NCI-H1105 treated with DMSO at 0.1 percent for 48 hours (cell line): Measurements from ENCODE around the gene OR4E2.
"Not testable (repeated sequence)": the region's sequence is repeated elsewhere in the genome, so short reads cannot be mapped to it uniquely, and the experiment has no call there.

Experiments
- DNase-seq: peaks from one replicate; lab custom pipeline; 2025; lab: John Stamatoyannopoulos, UW

OR4E2 gene

DNA sequence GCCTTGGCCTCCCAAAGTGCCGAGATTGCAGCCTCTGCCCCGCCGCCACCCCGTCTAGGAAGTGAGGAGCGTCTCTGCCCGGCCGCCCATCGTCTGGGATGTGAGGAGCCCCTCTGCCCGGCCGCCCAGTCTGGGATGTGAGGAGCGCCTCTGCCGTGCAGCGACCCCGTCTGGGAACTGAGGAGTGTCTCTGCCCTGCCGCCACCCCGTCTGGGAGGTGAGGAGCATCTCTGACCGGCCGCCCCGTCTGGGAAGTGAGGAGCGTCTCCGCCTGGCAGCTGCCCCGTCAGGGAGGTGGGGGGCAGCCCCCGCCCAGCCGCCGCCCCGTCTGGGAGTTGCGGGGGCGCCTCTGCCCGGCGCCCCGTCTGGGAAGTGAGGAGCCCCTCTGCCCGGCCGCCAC is 44.0 kb downstream of the OR4E2 start:
- DNase-seq: not testable (repeated sequence)

DNA sequence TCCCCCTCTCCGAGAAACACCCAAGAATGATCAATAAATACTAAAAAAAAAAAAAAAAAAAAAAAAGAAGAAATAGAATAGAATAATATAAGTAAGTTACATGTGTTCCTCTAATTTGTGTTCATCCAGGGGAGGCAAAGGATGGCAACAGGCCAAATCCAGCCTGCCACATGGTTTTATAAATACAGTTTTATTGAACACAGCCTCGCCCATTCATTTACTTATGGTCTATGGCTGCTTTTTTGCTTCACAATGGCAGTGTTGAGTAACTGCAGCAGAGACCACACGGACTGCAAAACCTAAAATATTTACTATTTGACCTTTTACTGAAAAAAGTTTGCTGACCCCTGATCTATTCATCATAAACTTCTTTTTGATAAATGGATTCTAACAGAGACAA is 44.9 kb downstream of the OR4E2 start:
- DNase-seq: not testable (repeated sequence)

DNA sequence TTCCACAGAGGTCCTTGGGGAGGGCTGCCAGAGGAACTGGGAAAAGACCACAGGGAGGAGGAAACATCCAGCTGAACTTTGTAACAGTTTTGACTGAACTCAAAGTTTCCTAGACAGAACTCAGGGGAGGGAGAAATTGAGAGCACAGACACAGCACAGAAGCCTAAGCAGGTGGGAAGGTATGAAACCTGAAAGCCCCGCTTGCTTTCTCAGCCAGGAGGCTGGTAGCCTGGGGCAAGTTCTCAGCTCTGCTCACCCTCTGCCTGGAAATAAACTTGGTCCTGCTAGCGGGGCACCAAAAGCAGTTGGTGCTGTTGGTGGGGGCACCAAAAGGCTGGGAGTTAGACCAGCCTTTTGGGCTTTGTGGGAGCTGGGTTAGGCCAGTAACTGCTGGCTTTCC is 45.9 kb downstream of the OR4E2 start:
- no peak for DNase-seq

DNA sequence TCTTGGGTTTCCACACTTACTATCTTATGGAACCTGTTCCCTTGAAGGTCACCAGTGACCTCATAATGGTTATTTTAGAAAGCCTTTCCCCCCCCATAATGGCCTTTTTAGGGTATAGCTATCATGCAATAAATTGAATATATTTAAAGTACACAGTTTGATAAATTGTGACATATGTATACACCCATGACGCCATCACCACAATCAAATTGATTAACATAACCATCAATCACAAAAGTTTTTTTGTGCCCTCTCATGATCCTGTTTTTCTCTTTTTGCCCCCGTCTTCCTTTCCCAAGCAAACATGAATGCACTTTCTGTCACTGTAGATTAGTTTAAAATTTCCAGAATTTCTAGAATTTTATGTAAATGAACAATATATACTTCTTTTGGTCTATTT is 48.7 kb downstream of the OR4E2 start:
- DNase-seq: no peak

DNA sequence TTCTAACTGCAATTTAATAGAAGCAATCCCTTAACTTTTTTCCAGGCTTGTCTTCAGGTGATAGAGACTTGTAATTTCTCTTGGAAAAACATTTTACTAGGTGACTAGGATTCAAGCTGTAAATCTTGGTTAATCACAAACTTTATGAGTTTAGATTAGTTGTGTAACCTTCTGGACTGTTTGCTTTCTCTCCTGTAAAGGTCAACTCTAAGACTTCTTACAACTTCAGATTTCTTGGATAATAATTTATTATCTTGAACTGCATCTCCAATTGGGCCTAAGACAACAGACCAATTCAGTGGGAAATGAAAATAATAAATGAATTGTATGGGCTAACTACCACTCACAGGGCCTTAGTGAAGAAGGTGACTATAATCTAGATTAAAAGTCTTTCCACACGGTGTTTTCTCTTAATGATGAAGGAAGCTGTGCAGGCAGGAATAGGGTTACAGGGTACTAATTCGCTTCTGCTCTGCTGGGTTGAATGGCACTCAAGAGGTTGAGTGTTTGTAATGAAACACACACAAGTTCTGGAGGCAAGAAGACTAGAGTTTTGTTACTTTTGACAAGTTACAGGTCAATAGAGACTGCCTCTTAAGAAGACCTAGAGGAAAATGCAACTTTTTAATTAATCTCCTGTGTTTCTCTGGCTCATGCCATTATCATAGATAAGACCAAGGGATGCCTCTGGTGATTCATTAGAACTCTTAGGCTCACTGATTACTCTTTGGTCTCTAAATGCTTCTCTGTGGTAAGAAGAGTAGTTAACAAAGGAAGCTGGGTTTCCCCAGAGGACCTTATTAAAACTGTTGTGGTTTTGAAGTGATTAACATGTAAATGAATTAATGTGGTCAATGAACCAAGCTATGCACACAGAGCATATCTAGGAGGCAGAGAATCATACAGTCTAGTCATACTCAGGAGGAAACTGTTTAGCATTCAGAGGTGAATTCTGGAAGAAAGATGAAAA is 50.0 kb downstream of the OR4E2 start:
- DNase-seq: no peak

DNA sequence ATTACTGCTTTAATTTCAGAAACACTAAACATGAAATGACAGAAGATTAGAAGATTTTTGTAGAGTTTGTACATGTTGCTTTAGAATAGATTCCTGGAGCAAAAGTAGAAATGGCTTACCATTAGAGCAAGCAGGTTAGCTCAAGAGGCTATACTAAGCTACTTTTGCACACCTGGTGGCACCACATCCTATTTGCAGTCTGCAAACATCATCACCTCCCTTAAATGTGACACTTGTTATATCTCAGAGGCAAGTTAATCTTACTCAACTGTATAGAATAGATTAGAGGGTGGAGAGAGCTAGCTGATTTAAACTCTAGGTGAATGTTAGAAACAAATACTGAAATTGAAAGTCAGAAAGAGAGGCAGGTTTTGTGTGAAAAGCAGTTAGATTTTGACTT is 50.7 kb downstream of the OR4E2 start:
- DNase-seq: no peak

DNA sequence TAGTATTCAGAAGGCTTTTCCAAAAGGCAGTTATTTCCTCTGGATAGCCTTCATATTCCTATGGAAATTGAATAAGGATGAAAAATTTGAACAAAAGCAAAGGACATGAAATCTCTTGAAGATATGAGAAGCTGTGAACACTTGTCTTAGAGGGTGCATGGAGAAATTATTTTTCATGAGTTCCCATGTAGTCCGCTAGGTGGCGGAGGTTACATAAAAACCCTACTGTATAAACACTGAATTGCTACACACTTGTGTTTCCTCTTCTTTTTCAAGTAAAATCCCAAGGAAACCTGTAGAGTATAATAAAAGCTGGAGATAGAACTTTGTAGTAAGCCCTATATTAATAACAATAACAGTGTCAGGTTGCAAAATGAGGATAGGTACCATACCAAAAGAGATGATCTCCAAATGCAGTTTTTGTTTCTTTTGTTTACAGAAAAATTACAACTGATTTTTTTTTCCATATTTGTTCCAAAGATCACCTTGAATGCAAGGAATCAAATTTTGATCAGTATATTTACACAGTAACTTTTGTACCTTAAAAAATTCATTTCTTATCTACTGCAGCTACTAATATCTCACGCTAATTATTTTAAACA is 57.8 kb downstream of the OR4E2 start:
- DNase-seq: peak; percentile 39

DNA sequence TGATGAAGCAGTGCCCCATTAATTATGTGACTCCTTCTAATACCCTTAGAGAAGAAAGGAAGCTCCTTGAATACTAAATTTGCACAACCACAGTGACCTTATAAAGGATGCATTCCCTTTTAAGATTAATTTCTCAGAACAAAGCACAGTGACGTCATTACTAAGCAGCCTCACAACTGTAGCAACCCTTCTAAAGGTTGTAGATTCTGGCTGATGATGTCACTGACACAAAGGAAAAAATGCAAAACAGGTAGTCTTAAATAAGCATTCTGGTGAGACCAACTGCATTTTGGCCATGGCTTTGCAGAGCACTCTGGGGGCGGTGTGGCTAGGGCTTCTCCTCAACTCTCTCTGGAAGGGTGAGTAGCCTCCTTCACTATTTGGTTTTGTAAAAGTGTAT is 58.4 kb downstream of the OR4E2 start:
- no peak for DNase-seq

DNA sequence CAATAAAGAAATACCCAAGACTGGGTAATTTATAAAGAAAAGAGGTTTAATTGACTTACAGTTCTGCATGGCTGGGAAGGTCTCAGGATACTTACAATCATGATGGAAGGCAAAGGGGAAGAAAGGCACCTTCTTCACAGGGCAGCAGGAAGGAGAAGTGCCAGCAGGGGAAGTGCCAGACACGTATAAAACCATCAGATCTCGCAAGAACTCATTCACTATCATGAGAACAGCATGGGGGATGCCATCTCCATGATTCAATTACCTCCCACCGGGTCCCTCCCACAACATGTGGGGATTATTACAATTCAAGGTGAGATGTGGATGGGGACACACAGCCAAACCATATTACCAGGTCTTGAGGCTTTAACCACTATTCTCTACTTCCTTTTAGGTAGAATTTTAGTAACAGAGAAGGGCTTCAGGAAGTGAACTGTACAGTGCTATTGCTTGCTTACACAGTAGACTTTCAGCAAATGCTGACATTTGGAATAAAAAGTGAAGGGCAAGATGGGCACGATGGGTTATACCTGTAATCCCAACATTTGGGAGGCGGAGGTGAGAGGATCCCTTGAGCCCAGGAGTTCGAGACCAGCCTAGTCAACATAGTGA is 60.8 kb downstream of the OR4E2 start:
- no peak for DNase-seq
